Bronchial epithelial cell (primary cell): ENCODE data around the gene CELA2A. TPM values are rescaled to one million over a fixed set of nuclear protein-coding genes. Genes with fewer than 3 reads are reported as not detected.

Experiments
- DNase-seq: peaks from one replicate; pipeline ENCODE4 v3.0.0-alpha.2; 2010; ENCODE audit warnings: low read depth
- FAIRE-seq: peaks from 2 replicates; lab custom pipeline; 2011; peaks lifted over from hg19 to GRCh38; lab: Jason Lieb, UNC
- H3K27me3 ChIP-seq: 2 replicates; pipeline ENCODE4 v1.5.1; 2011; ENCODE audit warnings: low read length; ENCODE audit not compliant: control insufficient read depth, insufficient read depth
- H3K36me3 ChIP-seq: 2 replicates; pipeline ENCODE4 v1.5.1; 2011; ENCODE audit warnings: low read length; ENCODE audit not compliant: control insufficient read depth, insufficient read depth
- H3K4me3 ChIP-seq: 2 replicates; pipeline ENCODE4 v1.5.1; 2011; ENCODE audit warnings: mild to moderate bottlenecking, low read depth, low read length, control low read depth
- CTCF ChIP-seq: IDR thresholded peaks from 2 replicates; pipeline ENCODE4 v1.5.1; 2011; ENCODE audit warnings: mild to moderate bottlenecking, moderate library complexity, low read length, control low read depth, inconsistent platforms; ENCODE audit not compliant: insufficient read depth, severe bottlenecking
- total RNA-seq: library from RNA; depleted of rRNA; stranded (reverse); fragments of >200 nt; gene quantifications from 2 replicates; pipeline ENCODE4 v1.2.1, GENCODE V29; 2014

Gene CELA2A
- not detected in 2 replicates for total RNA-seq

DNA sequence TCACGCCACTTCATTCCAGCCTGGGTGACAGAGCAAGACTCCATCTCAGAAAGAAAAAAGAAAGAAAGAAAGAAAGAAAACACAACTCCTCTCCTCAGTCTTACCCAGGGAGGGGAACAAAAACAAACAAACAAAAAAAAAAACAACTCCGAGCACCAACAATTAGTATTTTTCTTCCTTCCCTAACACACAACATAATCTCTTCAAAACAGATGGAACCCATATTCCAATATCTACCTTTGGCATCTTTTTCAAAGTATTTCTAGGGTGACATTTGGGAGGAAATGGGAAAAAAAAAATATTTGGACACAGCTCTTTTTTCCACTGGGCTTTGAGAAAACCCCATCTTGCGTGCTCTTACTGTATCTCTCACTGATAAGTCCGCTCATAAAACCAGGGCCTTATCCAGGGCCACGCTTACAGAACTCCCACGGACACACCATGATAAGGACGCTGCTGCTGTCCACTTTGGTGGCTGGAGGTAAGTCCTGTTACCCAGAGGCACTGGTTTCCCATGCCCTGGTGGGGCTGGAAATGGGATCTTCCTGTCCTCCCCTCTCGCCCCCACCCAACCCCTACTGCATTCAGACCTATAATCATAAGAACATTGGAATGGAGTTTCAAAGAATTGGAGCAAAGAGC is at the start of gene CELA2A:
TSS of gene CELA2A (plus strand) at position 420 of the 642 bp plus-strand sequence. CDS start at position 442, 22 bp downstream.
- TF ChIP-seq CTCF: no peak
- H3K27me3 ChIP-seq: no peaks in the 10 kb centered on the region
- no peaks in the 10 kb centered on the region for H3K36me3 ChIP-seq
- DNase-seq: no peak
- no peak within 1 kb of the TSS for H3K4me3 ChIP-seq
- FAIRE-seq: no peak

DNA sequence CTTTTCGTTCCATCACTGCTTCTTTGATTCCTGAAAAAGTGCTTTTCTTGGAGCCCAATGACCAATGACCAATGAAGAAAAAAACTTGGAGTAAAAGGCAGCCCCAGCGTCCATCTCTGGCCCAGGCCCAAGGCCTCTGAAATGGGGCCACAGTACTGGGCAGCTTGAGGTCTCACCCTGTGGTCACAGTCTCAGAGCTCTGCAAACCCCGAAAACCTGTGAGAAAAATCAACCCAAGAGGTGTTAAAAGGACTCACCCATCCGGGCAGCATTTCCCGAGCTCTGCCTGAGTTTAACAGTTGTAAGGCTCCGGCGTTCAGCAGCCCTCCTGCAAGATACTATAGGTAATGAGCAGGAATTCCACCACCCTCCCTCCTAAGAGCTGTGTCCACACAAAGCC is 49.0 kb upstream of the CELA2A start:
- H3K36me3 ChIP-seq: no peaks in the 10 kb centered on the region
- no peak overlapping the region for H3K4me3 ChIP-seq
- DNase-seq: no peak
- TF ChIP-seq CTCF: no peak
- FAIRE-seq: no peak
- no peaks in the 10 kb centered on the region for H3K27me3 ChIP-seq

DNA sequence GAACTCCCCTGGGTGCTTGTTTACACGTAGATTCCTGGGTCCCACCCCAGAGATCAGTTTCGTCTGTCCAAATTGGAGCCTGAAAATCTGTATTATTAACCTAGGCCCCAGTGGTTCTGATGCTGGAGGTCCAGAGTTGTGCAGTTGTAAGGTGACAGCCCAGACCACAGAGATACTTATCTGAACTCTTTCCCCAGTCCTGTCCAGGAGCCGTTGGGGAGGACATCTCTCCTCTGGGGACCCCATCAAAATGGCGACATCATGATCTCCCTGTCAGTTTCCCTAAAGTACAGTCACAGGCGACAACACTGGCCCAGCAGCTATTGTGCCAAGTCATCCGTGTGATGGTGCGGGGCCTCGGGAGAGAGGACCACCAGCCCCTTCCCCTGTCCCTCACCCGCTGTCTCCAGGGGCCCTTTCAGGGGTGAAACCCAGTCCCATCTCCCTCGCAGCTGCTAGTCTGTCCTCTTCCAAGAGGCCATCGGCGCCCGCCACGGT is 47.6 kb upstream of the CELA2A start:
- H3K27me3 ChIP-seq: no peaks in the 10 kb centered on the region
- peak overlapping the region; percentile 86 for H3K4me3 ChIP-seq
- H3K36me3 ChIP-seq: peaks cover 4% of the 10 kb centered on the region
- no peak for TF ChIP-seq CTCF
- FAIRE-seq: no peak
- no peak for DNase-seq

DNA sequence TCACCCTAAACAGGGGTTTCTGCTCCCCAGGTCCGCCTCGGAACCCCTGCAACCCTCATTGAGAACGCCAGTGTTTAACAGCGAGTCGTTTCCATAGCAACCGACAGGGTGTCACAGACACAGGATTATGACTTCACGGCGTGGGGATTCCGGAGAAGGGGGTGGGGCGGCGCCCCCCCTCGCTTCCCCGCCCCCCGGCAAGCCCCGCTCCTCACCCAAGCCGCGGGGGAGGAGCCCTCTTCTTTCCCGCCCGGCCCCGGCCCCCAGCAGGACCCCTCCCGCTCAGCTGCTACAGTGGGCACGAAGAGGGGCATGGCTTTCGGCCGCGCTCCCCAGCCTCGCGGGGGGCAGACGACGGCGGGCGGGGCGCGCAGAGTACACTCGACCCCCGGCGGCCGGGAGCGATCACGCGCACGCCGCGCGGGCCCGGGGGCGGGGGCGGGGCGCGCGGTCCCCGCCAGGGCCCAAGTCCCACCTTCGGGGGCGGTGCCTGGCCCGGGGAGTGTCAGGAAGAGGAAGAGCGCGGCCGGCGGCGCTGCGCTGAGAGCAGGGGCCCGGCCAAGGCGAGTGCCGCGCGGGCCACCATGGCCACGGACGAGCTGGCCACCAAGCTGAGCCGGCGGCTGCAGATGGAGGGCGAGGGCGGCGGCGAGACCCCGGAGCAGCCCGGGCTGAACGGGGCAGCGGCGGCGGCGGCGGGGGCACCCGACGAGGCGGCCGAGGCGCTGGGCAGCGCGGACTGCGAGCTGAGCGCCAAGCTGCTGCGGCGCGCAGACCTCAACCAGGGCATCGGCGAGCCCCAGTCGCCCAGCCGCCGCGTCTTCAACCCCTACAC is 46.9 kb upstream of the CELA2A start, which contains the start of gene EFHD2:
TSS of gene EFHD2 (plus strand) at position 501 of the 835 bp plus-strand sequence. CDS start at position 585, 84 bp downstream.
- Histone ChIP-seq H3K4me3 (peak within 1 kb of the TSS; percentile 86), H3K27me3 (no peaks in the 10 kb centered on the region), H3K36me3 (peaks cover 8% of the 10 kb centered on the region)
- TF ChIP-seq CTCF: no peak
- DNase-seq (peak; percentile 53), FAIRE-seq (no peak)

- FAIRE-seq (no peak), DNase-seq (no peak)
- Histone ChIP-seq H3K36me3 (peaks cover 8% of the 10 kb centered on the region), H3K27me3 (no peaks in the 10 kb centered on the region), H3K4me3 (peak overlapping the region; percentile 86)
- TF ChIP-seq CTCF: no peak
Measured at GRCh38 chr1:15410223-15410883, 46.2 kb upstream of the CELA2A start.
